Measurements from ENCODE around the gene ATP11A.

Gene ATP11A

GRCh38 chr13:112924365-112924764 lies 234.5 kb downstream of the ATP11A start:
- TF ChIP-seq, protein P1, sequence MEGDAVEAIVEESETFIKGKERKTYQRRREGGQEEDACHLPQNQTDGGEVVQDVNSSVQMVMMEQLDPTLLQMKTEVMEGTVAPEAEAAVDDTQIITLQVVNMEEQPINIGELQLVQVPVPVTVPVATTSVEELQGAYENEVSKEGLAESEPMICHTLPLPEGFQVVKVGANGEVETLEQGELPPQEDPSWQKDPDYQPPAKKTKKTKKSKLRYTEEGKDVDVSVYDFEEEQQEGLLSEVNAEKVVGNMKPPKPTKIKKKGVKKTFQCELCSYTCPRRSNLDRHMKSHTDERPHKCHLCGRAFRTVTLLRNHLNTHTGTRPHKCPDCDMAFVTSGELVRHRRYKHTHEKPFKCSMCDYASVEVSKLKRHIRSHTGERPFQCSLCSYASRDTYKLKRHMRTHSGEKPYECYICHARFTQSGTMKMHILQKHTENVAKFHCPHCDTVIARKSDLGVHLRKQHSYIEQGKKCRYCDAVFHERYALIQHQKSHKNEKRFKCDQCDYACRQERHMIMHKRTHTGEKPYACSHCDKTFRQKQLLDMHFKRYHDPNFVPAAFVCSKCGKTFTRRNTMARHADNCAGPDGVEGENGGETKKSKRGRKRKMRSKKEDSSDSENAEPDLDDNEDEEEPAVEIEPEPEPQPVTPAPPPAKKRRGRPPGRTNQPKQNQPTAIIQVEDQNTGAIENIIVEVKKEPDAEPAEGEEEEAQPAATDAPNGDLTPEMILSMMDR (conservative IDR thresholded peaks at IDR 0.05; ENCODE audit: low read length), result no peak
- no peak overlapping the region for H3K4me3 ChIP-seq (ENCODE audit: low read length)
- DNase-seq (ENCODE audit: low read depth), result no peak

GRCh38 chr13:112926003-112926402 lies 236.2 kb downstream of the ATP11A start:
- DNase-seq (ENCODE audit: low read depth), result no peak
- no peak overlapping the region for H3K4me3 ChIP-seq (ENCODE audit: low read length)
- TF ChIP-seq, protein P1 (conservative IDR thresholded peaks at IDR 0.05; ENCODE audit: low read length), result no peak

- H3K4me3 ChIP-seq (ENCODE audit: low read length), result no peak overlapping the region
- TF ChIP-seq, protein P1 (conservative IDR thresholded peaks at IDR 0.05; ENCODE audit: low read length), result no peak
- no peak for DNase-seq (ENCODE audit: low read depth)
Observed at GRCh38 chr13:112926993-112927392, 237.2 kb downstream of the ATP11A start.

DNA sequence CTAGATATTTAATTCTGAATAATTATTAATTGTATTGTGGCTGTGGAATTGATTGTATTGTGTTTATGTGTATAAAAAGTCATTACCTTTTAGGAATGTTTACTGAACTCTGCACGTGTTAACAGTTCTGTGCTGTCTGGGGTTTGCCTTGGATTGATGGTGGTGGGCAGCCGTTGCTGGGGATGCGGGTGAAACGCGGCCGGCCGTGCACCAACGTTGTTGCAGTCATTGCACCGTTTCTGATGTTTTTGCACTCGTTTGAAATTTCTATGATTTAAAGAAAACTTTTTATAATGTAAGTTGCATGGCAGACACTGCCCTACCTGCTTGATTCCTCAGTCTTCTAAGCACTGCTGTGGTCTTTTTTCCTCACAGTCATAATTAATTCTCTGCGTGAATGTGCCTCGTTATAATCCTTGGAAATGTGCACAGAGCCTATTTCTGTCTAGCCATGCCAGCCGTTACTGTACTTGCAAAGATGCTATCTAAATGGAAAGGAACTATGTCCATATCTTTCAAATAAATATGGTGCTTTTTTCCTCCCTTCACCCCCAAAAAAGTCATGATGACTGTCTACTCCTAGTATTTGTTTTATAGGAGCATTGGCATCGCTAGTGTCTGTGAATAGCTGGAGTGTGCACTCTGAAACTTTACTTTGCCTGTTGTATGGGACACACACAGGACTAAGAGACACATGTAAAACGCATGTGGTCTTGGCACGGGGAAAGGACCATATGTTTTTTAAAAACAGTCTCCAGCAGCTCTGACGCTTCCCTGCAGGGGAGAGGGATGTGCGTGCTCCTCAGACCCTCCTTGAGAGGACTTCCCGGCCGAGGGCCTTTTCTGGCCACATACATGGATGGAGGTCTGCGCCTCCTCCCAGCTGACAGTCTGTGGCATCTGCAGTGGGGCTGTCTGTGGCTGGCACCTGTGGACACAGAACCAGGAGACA lies 238.5 kb downstream of the ATP11A start:
- TF ChIP-seq, protein P1 (conservative IDR thresholded peaks at IDR 0.05; ENCODE audit: low read length), result no peak
- no peak for DNase-seq (ENCODE audit: low read depth)
- H3K4me3 ChIP-seq (ENCODE audit: low read length), result no peak overlapping the region

DNA sequence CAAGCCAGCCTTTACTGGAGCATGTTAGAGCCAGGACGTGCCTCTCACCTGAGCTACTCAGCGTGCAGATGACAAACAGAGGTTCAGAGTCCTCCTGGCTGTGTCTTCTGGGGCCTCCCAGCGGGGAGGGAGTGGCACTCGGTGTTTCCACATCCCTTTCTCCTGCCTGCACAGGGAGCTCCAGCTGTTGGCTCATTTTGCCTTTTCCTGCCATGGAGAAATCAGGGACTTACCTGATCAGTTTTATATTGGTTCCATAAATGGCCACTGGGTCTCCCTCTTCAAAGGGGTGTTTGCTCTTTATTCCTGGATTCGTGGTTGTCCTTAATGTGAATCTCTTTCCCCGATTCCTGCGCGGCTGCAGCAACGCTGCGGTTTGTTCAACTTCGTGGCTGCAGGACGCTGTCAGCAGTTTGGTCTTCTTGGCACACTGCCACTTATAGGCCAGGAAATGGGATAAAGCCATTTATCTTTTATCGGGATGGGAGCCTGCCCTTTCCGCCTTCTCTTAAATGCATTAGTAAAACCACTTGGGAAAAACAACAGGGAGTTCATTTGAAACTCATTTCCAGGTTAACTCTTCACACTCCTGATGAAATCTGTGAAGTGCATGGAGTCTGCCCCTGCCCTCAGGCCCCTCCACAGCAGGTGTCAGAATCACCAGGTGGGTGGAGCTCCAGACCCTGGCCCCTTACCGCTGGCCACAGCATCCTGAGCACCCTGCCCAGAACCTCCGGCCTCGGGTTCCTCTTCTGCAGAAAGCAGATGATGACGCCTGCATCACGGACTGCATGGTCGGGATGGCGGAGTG lies 239.3 kb downstream of the ATP11A start:
- TF ChIP-seq, protein P1 (conservative IDR thresholded peaks at IDR 0.05; ENCODE audit: low read length), result no peak
- peak; percentile 21 for DNase-seq (ENCODE audit: low read depth)
- no peak overlapping the region for H3K4me3 ChIP-seq (ENCODE audit: low read length)

- H3K4me3 ChIP-seq (ENCODE audit: low read length), result no peak overlapping the region
- TF ChIP-seq, protein P1 (conservative IDR thresholded peaks at IDR 0.05; ENCODE audit: low read length), result no peak
- DNase-seq (ENCODE audit: low read depth), result no peak
Observed at GRCh38 chr13:112929783-112930055, 239.9 kb downstream of the ATP11A start.
